AG09319 (cell line): ENCODE measurements around the gene APRT.

Experiments used
- DNase-seq: peaks from one replicate; pipeline ENCODE4 v3.0.0-alpha.2; 2010; ENCODE audit warnings: low read depth; ENCODE audit errors: extremely low read depth
- TF ChIP-seq, protein P1 (sequence below): IDR thresholded peaks from 2 replicates; pipeline ENCODE4 v1.5.1; 2011; ENCODE audit warnings: low read depth, mild to moderate bottlenecking, inconsistent platforms, low read length, moderate library complexity

APRT gene

GRCh38 chr16:88840600-88841215, 29.0 kb upstream of the APRT start:
- no peak for DNase-seq

DNA sequence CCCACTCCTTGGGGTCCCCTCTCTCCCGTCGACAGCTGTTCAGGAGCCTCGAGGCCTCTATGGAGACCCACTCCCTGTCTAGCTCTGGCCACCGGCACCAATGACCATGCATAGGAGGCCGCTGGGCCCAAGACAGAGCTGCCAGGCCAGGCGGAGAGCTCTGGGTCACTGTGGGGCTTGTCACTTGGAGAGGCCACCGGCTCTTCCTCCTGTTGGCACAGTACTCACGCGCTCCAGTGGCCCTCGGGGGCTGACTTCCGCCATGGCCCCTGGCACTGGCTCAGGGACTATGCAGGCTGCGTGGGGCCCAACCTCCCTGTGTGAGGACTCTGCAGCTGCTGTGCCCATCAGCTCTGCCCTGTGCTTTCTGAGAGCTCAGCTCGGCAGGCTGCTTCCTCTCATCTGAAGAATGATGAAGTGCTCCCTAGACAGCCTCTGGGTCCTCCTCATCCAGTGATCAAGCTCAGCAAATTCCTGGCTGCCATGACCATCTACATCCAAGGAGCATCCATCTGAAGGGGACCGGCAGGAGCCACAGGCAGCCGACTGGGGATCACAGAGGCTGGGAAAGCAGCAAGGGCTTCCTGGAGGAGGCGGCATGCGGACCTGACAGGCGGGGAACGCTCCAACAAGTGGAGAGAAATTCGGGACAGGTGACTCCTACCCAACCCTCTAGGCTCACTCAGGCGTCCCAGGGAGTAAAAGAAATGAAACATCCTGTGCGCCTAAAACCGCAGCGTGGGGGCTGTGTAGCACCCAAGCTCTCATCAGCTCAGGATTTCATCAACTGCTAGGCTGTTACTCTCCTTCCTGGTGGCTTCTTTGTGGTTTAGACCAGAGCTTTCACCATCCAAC, 28.2 kb upstream of the APRT start:
- no peak for DNase-seq
- TF ChIP-seq, protein P1, sequence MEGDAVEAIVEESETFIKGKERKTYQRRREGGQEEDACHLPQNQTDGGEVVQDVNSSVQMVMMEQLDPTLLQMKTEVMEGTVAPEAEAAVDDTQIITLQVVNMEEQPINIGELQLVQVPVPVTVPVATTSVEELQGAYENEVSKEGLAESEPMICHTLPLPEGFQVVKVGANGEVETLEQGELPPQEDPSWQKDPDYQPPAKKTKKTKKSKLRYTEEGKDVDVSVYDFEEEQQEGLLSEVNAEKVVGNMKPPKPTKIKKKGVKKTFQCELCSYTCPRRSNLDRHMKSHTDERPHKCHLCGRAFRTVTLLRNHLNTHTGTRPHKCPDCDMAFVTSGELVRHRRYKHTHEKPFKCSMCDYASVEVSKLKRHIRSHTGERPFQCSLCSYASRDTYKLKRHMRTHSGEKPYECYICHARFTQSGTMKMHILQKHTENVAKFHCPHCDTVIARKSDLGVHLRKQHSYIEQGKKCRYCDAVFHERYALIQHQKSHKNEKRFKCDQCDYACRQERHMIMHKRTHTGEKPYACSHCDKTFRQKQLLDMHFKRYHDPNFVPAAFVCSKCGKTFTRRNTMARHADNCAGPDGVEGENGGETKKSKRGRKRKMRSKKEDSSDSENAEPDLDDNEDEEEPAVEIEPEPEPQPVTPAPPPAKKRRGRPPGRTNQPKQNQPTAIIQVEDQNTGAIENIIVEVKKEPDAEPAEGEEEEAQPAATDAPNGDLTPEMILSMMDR, result no peak

More at GRCh38 chr16:88840600-88841215, 29.0 kb upstream of the APRT start:
- TF ChIP-seq, protein P1, result no peak

DNA sequence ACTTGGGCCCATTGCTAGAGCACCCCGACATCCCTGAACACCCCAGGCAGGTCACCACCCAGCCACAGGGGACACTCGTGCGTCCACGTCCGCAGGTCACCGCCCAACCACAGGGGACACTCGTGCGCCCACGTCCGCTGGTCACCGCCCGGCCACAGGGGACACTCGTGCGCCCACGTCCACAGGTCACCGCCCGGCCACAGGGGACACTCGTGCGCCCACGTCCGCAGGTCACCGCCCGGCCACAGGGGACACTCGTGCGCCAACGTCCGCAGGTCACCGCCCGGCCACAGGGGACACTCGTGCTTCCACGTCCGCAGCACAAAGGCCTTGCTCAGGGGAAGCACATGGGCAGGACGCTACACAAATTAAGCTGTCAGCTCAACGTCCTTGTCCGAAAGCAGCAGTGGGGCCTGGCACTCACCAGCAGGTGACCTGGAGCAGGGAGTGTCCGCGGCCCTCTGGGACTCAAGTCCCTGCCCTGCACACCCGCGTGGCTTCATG, 27.4 kb upstream of the APRT start:
- TF ChIP-seq, protein P1, result no peak
- DNase-seq, result no peak

DNA sequence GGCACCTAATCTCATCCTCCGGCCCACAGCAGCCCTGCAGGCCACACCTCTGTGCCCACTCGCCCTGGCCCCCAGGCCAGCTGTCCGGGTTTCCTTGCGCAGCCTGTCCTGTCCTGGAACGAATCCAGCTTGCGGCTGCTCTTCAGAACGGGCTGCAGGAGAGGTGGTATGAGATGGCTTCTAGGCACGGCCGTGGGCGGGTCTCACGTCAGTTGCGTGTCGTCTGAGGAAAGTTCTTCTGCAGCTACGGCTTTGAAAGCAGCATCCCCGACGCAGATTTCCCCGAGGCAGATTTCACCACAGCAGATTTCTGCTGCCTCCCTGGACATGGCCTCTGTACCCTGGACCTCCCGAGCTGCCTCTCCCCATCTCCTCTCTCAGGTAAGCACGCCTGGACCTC, 26.8 kb upstream of the APRT start:
- no peak for DNase-seq
- TF ChIP-seq, protein P1, result no peak

DNA sequence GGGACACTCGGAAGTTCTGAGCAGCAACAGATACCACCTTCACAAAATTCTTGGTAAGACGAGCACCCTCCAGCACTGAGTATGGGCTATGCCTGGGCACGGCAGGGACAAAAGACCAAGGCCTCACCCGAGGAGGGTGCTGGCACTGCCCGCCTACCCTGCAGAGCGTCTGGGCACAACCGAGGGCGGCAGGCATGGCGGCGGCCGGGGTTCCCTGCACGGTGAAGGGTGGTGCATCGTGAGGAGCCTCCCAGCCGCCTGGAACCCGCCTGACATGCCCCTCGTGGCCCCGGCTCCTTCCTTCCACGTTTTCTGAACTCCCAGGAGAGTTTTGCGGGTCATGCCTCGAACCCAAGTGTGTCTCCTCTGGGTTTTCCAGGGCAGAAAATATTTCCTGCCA, 26.1 kb upstream of the APRT start:
- TF ChIP-seq, protein P1, result no peak
- no peak for DNase-seq

- TF ChIP-seq, protein P1, result no peak
Measured at GRCh38 chr16:88836791-88837190, 25.1 kb upstream of the APRT start.

GRCh38 chr16:88835818-88836217, 24.1 kb upstream of the APRT start:
- TF ChIP-seq, protein P1, result no peak
- DNase-seq, result no peak

More at GRCh38 chr16:88836791-88837190, 25.1 kb upstream of the APRT start:
- DNase-seq, result no peak
